CD14-positive monocyte (primary cell): ENCODE results near the gene NOP9. TPM values are rescaled to one million over a fixed set of nuclear protein-coding genes. Genes with fewer than 3 reads are reported as not detected.

Experiments used
- DNase-seq, 3 donors: peaks; one replicate each; pipeline ENCODE4 v3.0.0-alpha.2; 2011 to 2022
- H2AFZ ChIP-seq: 2 replicates; pipeline ENCODE4 v1.6.0; 2012; ENCODE audit warnings: mild to moderate bottlenecking, low read depth, low read length, inconsistent platforms; ENCODE audit not compliant: insufficient read depth, poor library complexity, severe bottlenecking
- H3K27ac ChIP-seq, 2 donors: 1 replicate in 1 of 2; 2 replicates in 1 of 2; pipeline ENCODE4 v1.5.1; 2012 to 2013; ENCODE audit warnings: low read length in 2 of 2, control low read depth in 1 of 2, inconsistent platforms in 1 of 2, low read depth in 1 of 2, mild to moderate bottlenecking in 1 of 2
- H3K27me3 ChIP-seq, 2 donors: one replicate each; pipeline versions ENCODE4 v1.6.0 to v1.6.1; 2011 to 2013; ENCODE audit warnings: low read length in 2 of 2; ENCODE audit not compliant: control insufficient read depth in 2 of 2, insufficient read depth in 2 of 2
- H3K36me3 ChIP-seq, 2 donors: replicated peaks in 1 of 2; 1 replicate in 1 of 2; 2 replicates in 1 of 2; pipeline versions ENCODE4 v1.5.1 to v1.6.1; 2012 to 2013; ENCODE audit warnings: low read length in 2 of 2, control low read depth in 1 of 2, inconsistent platforms in 1 of 2, mild to moderate bottlenecking in 1 of 2; ENCODE audit not compliant: insufficient read depth in 2 of 2, control insufficient read depth in 1 of 2
- H3K4me1 ChIP-seq, 2 donors: 1 replicate in 1 of 2; 2 replicates in 1 of 2; pipeline versions ENCODE4 v1.5.1 to v1.6.1; 2012 to 2013; ENCODE audit warnings: low read length in 2 of 2, control low read depth in 1 of 2, inconsistent platforms in 1 of 2, mild to moderate bottlenecking in 1 of 2, moderate library complexity in 1 of 2; ENCODE audit not compliant: insufficient read depth in 2 of 2, control insufficient read depth in 1 of 2
- H3K4me2 ChIP-seq: replicated peaks from 2 replicates; pipeline ENCODE3; 2012; ENCODE audit warnings: low read length, moderate library complexity, mild to moderate bottlenecking; ENCODE audit not compliant: poor library complexity, severe bottlenecking; ENCODE audit errors: extremely low read depth
- H3K4me3 ChIP-seq, 3 experiments: fragments of 200-600 bp in 1 of 3; sonication (generic) in 1 of 3; replicated peaks in 1 of 3; 1 replicate in 2 of 3; 2 replicates in 1 of 3; pipeline ENCODE4 v1.5.1; 2011 to 2013; ENCODE audit warnings: low read length in 3 of 3, mild to moderate bottlenecking in 3 of 3, control low read depth in 2 of 3, low read depth in 2 of 3, inconsistent platforms in 1 of 3, moderate library complexity in 1 of 3
- H3K79me2 ChIP-seq: 2 replicates; pipeline ENCODE4 v1.6.0; 2012; ENCODE audit warnings: mild to moderate bottlenecking, control low read depth, inconsistent platforms, low read length, moderate library complexity; ENCODE audit not compliant: insufficient read depth
- H3K9ac ChIP-seq: 2 replicates; pipeline ENCODE4 v1.6.0; 2017; ENCODE audit warnings: low read length, mild to moderate bottlenecking; ENCODE audit not compliant: insufficient read depth, poor library complexity, severe bottlenecking
- H3K9me3 ChIP-seq, 2 donors: replicated peaks in 1 of 2; 1 replicate in 1 of 2; 2 replicates in 1 of 2; pipeline versions ENCODE4 v1.5.1 to v1.6.1; 2012 to 2013; ENCODE audit warnings: low read length in 2 of 2, control low read depth in 1 of 2; ENCODE audit not compliant: control insufficient read depth in 1 of 2, insufficient read depth in 1 of 2
- H4K20me1 ChIP-seq: 2 replicates; pipeline ENCODE4 v1.6.0; 2012; ENCODE audit warnings: mild to moderate bottlenecking, low read length, control low read depth, moderate library complexity; ENCODE audit not compliant: insufficient read depth
- H3K27ac Mint-ChIP-seq, 7 donors: one replicate each; pipeline ENCODE4 v1.8.0; 2020; ENCODE audit warnings: mild to moderate bottlenecking in 7 of 7, mixed read lengths in 7 of 7, moderate library complexity in 6 of 7, inconsistent platforms in 2 of 7
- H3K27me3 Mint-ChIP-seq, 3 donors: one replicate each; pipeline ENCODE4 v1.8.0; 2021 to 2022; ENCODE audit warnings: low read depth in 3 of 3, mild to moderate bottlenecking in 3 of 3, mixed read lengths in 3 of 3, moderate library complexity in 3 of 3, inconsistent platforms in 1 of 3
- H3K36me3 Mint-ChIP-seq, 2 donors: one replicate each; pipeline ENCODE4 v1.8.0; 2020; ENCODE audit warnings: mixed read lengths in 2 of 2, inconsistent platforms in 1 of 2, mild to moderate bottlenecking in 1 of 2
- H3K4me1 Mint-ChIP-seq: one replicate; pipeline ENCODE4 v1.8.0; 2020; ENCODE audit warnings: mild to moderate bottlenecking, mixed read lengths
- H3K4me3 Mint-ChIP-seq, 2 donors: one replicate each; pipeline ENCODE4 v1.8.0; 2020; ENCODE audit warnings: mild to moderate bottlenecking in 2 of 2, mixed read lengths in 2 of 2, moderate library complexity in 1 of 2
- H3K9me3 Mint-ChIP-seq, 7 donors: one replicate each; pipeline ENCODE4 v1.8.0; 2020 to 2022; ENCODE audit warnings: mixed read lengths in 7 of 7, mild to moderate bottlenecking in 6 of 7, moderate library complexity in 6 of 7, inconsistent platforms in 2 of 7
- CTCF ChIP-seq: fragments of 200-600 bp; IDR thresholded peaks from one replicate; pipeline ENCODE4 v1.8.0; 2022; ENCODE audit warnings: antibody characterized with exemption, mild to moderate bottlenecking
- WGBS: methylation state at CpG from one replicate; pipeline ENCODE4 v1.1.5; 2013; ENCODE audit warnings: missing lambda C conversion rate; ENCODE audit not compliant: insufficient coverage; 5-methylcytosine and 5-hydroxymethylcytosine counted together
- intact Hi-C, 2 donors: fragments of 100-400 bp; cut with micrococcal nuclease; formaldehyde crosslinking; loops; one replicate each; pipeline versions ENCODE4 v1.15.0 to v1.15.1; 2023
- polyA plus RNA-seq, 3 donors: library from polyadenylated mRNA; depleted of rRNA in 1 of 3; unstranded in 2 of 3; stranded (reverse) in 1 of 3; fragments of 300-500 nt in 2 of 3; fragments of >200 nt in 1 of 3; fragmentation: Illumina TruSeq in 2 of 3; gene quantifications; 1 replicate in 2 of 3; 2 replicates in 1 of 3; pipeline ENCODE4 v1.2.3, GENCODE V29; 2012 to 2021

Gene NOP9
- polyA plus RNA-seq, 3 donors, result 1.2 to 16.6 (median 1.3) TPM

GRCh38 chr14:24325041-24325530 lies 25.4 kb downstream of the NOP9 start:
- no peak overlapping the region for H2AFZ ChIP-seq
- peaks cover 40 to 45% of the 10 kb centered on the region in 2 donors for H3K4me1 ChIP-seq
- no peaks in the 10 kb centered on the region for H3K36me3 ChIP-seq
- no peaks in the 10 kb centered on the region for H3K9me3 ChIP-seq
- H3K4me1 Mint-ChIP-seq, result peaks cover 53% of the 10 kb centered on the region
- H4K20me1 ChIP-seq, result no peaks in the 10 kb centered on the region
- peaks cover 0 to 4% of the 10 kb centered on the region in 2 donors for H3K36me3 Mint-ChIP-seq
- 46% methylated on average over 3 of the region's 5 CpGs for WGBS
- no peak for TF ChIP-seq CTCF
- no peak overlapping the region for H3K4me2 ChIP-seq
- no peaks in the 10 kb centered on the region for H3K27me3 ChIP-seq
- H3K79me2 ChIP-seq, result no peaks in the 10 kb centered on the region
- H3K9ac ChIP-seq, result no peak overlapping the region
- H3K27me3 Mint-ChIP-seq, result peaks cover 0 to 19% (median 3%) of the 10 kb centered on the region in 3 donors
- intact Hi-C loops, result no loop called here
- peak overlapping the region in 2 of 7 donors; percentile 38 to 76 for H3K27ac Mint-ChIP-seq
- DNase-seq, result no peak
- no peak overlapping the region for H3K27ac ChIP-seq
- H3K4me3 ChIP-seq, result no peak overlapping the region
- no peak overlapping the region for H3K4me3 Mint-ChIP-seq
- H3K9me3 Mint-ChIP-seq, result peaks cover 0 to 4% (median 0%) of the 10 kb centered on the region in 7 donors

GRCh38 chr14:24325963-24326362 lies 26.3 kb downstream of the NOP9 start:
- no peak overlapping the region for H3K4me3 ChIP-seq
- TF ChIP-seq CTCF, result no peak
- no peak overlapping the region for H3K9ac ChIP-seq
- H3K79me2 ChIP-seq, result no peaks in the 10 kb centered on the region
- intact Hi-C loops, result no loop called here
- no peaks in the 10 kb centered on the region for H4K20me1 ChIP-seq
- Mint-ChIP-seq H3K9me3 (peaks cover 0 to 2% (median 0%) of the 10 kb centered on the region in 7 donors), H3K36me3 (peaks cover 6 to 10% of the 10 kb centered on the region in 2 donors), H3K4me3 (no peak overlapping the region), H3K4me1 (peaks cover 57% of the 10 kb centered on the region), H3K27me3 (peaks cover 0 to 15% (median 3%) of the 10 kb centered on the region in 3 donors), H3K27ac (no peak overlapping the region)
- H2AFZ ChIP-seq, result no peak overlapping the region
- H3K27ac ChIP-seq, result no peak overlapping the region
- peaks cover 46 to 50% of the 10 kb centered on the region in 2 donors for H3K4me1 ChIP-seq
- no peaks in the 10 kb centered on the region for H3K27me3 ChIP-seq
- no peak overlapping the region for H3K4me2 ChIP-seq
- no peaks in the 10 kb centered on the region for H3K36me3 ChIP-seq
- no peaks in the 10 kb centered on the region for H3K9me3 ChIP-seq
- no peak for DNase-seq
- WGBS, result 98% methylated on average over 9 of the region's 9 CpGs
